GM18520 (cell line): ENCODE measurements around the gene PNPLA1.

Source experiments
- ATAC-seq: cut with Tn5 transposase; IDR thresholded peaks from one replicate; pipeline ENCODE4 v1.9.1; 2021; ENCODE audit not compliant: unreplicated experiment

PNPLA1 gene

DNA sequence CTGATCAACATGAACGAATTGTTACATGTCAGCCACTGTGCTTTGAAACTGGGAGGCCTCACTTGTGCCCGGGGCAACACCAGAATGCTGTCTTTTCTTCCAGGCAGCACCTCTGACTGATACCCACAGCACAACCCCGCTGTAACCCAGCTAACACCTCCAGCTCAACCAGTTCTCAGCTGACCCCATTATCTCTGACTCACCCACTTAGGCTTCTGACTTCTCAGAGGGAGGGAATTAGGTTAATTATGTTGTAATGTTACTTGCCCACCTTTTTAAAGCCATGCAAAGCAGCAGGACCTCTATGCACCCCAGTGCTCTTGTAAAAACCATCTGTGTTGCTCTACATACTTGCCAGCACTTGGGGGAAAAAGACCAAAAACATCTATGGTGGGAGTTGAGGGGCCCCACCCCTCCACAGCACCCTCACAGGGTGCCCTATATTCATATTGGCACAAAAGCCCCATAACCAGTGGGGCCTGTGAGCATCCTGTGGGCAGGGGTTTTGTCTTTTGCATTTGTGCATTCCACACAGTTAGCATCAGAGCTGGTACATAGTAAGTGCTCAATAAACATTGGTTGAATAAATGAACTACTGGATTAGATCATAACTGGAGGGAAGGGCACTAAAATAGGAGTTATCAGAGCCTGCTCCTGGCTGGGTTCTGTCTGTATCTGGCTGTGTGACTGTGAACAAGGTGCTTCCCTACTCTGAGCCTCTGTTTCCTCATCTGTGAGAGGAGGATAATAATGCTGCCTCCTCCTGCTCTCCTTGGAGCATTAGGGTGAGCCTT is 44.6 kb downstream of the PNPLA1 start:
- no peak for ATAC-seq

- no peak for ATAC-seq
These were observed 46.1 kb downstream of the PNPLA1 start for GRCh38 chr6:36315921-36316320.

GRCh38 chr6:36317623-36318022 is 47.8 kb downstream of the PNPLA1 start:
- ATAC-seq: no peak

- ATAC-seq: no peak
These were observed 49.0 kb downstream of the PNPLA1 start for GRCh38 chr6:36318690-36319435.

DNA sequence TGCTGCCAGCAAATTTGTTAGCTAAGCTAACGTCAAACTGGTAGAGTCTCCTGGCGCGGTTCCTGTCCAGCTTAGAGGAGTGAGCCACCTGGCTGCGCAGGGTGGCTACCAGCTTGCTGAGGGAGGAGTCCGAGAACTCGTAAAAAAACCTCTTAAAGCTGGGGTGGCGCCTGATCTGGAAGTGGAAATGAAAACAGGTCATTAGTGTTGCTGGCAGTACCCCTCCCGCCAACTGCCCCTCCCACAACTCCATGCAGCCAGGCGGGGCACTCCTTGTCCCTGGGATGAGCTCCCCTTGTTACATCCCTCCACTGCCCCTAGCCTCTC is 49.5 kb downstream of the PNPLA1 start:
- ATAC-seq: no peak

GRCh38 chr6:36319821-36320220 is 50.0 kb downstream of the PNPLA1 start:
- no peak for ATAC-seq

DNA sequence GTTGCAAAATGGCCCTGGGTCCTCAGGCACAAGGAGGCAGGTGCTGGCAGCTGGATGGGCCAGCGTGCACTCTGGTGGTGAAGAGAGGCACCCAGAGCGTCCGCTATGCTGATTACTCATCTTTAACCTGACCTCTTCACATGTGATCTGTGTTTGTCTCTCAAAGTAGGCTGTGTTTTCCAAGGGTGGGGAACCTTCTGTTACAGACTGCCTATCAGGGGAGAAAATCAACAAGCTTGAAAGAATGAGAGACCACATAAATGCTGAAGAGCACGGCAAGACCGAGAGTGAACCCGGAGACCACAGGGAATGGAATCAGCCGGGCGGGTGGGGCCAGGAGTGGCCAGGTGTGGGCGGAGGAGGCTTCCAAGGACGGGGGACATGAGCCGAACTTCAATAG is 50.6 kb downstream of the PNPLA1 start:
- ATAC-seq: no peak

DNA sequence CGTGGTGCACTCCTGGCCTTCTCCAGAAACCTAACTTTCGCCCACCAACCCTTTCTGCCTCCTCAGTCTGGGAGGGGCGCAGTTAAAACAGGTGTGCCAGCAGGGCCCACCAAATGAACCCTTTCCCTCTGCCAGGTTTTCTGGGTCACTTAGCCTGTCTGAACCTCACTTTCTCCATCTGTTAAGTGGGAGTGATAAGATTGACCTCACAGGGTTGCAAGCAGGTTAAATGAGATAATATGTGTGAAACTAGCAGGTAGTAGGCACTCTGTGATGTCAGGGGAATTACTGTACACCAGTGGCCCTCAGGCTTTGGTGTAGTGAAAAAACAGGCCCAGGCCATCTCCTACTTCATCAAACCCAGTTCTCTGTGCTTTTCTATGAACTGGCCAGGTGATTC is 52.7 kb downstream of the PNPLA1 start:
- ATAC-seq: no peak

GRCh38 chr6:36323062-36323461 is 53.2 kb downstream of the PNPLA1 start:
- ATAC-seq: no peak

GRCh38 chr6:36324191-36324590 is 54.3 kb downstream of the PNPLA1 start:
- ATAC-seq: no peak

DNA sequence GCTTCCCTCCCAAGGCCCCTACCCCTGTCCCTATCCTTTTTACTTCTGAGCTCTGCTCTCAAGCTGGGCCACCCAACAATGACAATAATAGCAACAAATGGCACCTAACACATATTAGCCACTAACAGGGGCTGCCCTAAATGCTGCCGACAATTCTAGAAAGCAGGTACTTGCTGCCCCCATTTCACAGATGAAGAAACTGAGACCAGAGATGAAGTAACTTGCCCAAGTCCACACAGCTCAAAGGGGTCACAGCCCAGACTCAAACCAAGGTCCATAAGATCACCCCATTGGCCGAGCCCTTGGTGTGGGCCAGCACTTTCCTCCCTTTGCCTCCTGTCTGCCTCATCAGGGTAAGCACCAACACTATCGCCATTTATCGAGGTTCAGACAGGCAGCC is 54.9 kb downstream of the PNPLA1 start:
- no peak for ATAC-seq

GRCh38 chr6:36326356-36326995 is 56.6 kb downstream of the PNPLA1 start:
- no peak for ATAC-seq

DNA sequence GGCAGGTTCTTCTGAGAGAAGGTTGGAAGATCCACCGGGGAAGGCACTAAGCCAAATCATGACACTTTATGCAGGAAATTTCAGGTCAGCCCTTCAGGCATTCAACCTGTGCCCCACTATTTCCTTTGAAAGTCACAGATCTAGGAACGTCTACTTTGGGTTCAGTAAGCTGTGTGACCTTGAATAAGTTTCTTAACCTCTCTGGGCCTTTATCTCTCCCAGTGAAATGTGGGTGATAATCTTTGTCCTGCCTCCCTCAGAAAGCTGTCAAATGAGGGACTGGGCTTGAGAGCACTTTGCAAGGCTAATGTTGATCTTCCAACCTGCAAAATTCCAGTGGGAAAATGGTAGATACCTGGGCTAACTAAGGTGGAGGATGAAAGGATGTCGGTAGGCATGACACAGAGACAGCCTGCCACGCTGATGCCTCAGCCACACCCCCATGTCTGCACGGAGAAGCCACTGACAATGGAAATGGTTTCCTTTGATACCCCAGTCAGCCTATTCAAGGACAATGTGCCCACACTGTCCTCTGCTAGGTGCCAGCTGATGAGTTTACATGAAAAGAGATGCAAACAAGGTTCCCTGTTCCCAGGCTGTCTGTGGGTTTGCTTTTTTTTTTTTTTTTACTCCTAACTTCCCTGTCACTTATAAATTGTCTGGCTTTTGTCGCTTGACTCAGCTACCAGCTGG is 57.5 kb downstream of the PNPLA1 start:
- no peak for ATAC-seq

- ATAC-seq: no peak
These were observed 58.0 kb downstream of the PNPLA1 start for GRCh38 chr6:36327919-36328236.

DNA sequence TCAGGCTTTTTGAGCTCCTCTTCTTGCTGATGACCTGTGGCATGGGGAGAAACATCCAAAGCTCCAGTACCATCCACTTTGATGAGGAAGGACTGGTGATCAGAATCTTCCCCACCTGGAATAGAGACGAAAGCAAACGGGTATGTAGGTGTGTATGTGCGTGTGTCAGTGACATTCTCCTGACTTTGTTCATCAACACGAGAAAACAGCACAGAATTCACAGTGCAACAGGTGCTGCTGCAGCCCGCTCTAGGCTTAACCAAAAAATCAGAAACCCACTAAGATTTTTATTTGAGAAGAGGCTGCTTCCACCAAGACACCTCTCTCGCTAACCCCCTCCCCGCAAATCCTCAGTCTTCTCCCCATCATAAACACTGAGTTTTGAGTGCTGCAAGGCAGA is 58.7 kb downstream of the PNPLA1 start:
- ATAC-seq: no peak

GRCh38 chr6:36329798-36330291 is 60.0 kb downstream of the PNPLA1 start:
- ATAC-seq: no peak

GRCh38 chr6:36330366-36330765 is 60.5 kb downstream of the PNPLA1 start:
- ATAC-seq: no peak

- ATAC-seq: no peak
These were observed 61.5 kb downstream of the PNPLA1 start for GRCh38 chr6:36331381-36331780.

GRCh38 chr6:36333171-36333895 is 63.5 kb downstream of the PNPLA1 start:
- no peak for ATAC-seq

- no peak for ATAC-seq
These were observed 64.3 kb downstream of the PNPLA1 start for GRCh38 chr6:36333931-36334725.
